ENCODE measurements around the gene TARP.

Gene TARP

DNA sequence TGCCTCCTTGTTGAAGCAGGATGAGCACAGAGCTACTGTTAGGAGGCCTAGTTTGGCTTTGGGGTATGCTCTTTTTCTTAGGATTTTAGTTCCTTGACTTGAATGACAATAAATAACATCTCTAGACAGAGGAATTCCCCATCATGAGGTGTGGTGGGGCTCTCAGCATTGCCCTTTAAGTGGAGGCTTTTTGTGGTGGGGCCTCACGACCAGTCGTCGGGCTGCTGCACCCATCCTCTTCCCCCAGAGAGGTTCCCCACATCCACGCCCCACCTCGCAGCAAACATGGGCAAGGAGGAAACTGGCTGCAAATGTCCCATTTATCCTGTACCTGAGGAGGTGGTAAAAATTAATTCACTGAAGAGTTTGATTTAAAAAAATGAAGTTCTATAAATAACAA lies 36.1 kb upstream of the TARP start:
- no peaks in the 10 kb centered on the region for H4K20me1 ChIP-seq (ENCODE audit: insufficient read depth, low read length)
- H2AFZ ChIP-seq (ENCODE audit: low read depth, low read length): no peak overlapping the region
- H3K27ac ChIP-seq (ENCODE audit: low read length): no peak overlapping the region
- H3K79me2 ChIP-seq (ENCODE audit: low read length): no peaks in the 10 kb centered on the region
- peaks cover 3% of the 10 kb centered on the region; the same call in 1 of the 2 replicates for H3K27me3 ChIP-seq (ENCODE audit: low read depth, low read length)
- H3K9me3 ChIP-seq (ENCODE audit: insufficient read depth, low read length): no peaks in the 10 kb centered on the region
- TF ChIP-seq EZH2phosphoT487 (IDR thresholded peaks at IDR 0.05; ENCODE audit: low read depth): no peak
- TF ChIP-seq, protein P1, sequence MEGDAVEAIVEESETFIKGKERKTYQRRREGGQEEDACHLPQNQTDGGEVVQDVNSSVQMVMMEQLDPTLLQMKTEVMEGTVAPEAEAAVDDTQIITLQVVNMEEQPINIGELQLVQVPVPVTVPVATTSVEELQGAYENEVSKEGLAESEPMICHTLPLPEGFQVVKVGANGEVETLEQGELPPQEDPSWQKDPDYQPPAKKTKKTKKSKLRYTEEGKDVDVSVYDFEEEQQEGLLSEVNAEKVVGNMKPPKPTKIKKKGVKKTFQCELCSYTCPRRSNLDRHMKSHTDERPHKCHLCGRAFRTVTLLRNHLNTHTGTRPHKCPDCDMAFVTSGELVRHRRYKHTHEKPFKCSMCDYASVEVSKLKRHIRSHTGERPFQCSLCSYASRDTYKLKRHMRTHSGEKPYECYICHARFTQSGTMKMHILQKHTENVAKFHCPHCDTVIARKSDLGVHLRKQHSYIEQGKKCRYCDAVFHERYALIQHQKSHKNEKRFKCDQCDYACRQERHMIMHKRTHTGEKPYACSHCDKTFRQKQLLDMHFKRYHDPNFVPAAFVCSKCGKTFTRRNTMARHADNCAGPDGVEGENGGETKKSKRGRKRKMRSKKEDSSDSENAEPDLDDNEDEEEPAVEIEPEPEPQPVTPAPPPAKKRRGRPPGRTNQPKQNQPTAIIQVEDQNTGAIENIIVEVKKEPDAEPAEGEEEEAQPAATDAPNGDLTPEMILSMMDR (IDR thresholded peaks at IDR 0.05; ENCODE audit: low read depth, low read length): no peak
- H3K36me3 ChIP-seq (replicated peaks; ENCODE audit: low read depth, low read length): no peaks in the 10 kb centered on the region
- H3K9ac ChIP-seq (ENCODE audit: low read length): no peak overlapping the region
- no peak overlapping the region for H3K4me2 ChIP-seq (ENCODE audit: low read length)
- H3K4me3 ChIP-seq (ENCODE audit: low read length): no peak overlapping the region
- peaks cover 5% of the 10 kb centered on the region; the same call in 1 of the 2 replicates for H3K4me1 ChIP-seq (ENCODE audit: low read length)

DNA sequence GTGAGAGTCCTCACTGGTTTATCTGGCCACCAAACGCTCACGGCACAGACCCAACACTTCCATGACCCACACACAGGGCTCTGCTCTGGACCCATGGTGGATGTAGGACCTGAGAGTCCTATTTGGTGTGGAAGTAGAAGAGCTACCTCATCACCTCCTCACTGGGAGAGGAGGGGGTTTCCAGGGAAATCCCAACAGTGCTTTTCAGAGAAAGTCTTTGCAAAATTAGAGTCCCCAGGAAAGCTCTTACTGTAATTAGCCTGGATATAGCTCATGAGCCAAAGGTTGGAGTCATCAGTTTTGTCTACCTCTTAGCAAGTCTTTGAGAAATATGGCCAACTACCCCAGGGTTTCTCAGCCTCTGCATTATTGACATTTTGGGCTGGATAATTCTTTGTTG lies 34.7 kb upstream of the TARP start:
- H3K36me3 ChIP-seq (replicated peaks; ENCODE audit: low read depth, low read length): no peaks in the 10 kb centered on the region

DNA sequence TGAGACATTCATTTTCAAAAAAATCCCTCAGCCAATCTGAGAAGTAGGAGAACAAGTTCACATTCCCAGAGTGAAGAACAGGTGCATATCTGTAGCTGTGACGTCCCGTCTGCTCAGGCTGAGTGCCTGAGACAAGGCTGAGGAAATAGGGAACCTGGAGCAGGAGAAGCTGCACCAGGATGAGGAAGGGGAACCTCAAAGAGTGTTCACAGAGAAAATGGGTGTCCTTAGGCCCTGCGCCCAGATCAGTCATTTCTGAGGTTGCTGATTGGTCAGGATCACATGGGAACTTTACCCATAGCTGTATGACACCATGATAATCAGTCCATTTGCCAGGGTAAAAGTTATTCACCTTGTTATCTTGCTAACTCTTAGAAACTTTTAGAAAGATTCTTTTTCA lies 34.2 kb upstream of the TARP start:
- TF ChIP-seq EZH2phosphoT487 (IDR thresholded peaks at IDR 0.05; ENCODE audit: low read depth): no peak
- TF ChIP-seq, protein P1 (IDR thresholded peaks at IDR 0.05; ENCODE audit: low read depth, low read length): no peak

More for the DNA sequence above, 34.7 kb upstream of the TARP start:
- H3K27ac ChIP-seq (ENCODE audit: low read length): no peak overlapping the region
- H4K20me1 ChIP-seq (ENCODE audit: insufficient read depth, low read length): no peaks in the 10 kb centered on the region
- H2AFZ ChIP-seq (ENCODE audit: low read depth, low read length): no peak overlapping the region
- H3K4me3 ChIP-seq (ENCODE audit: low read length): no peak overlapping the region
- peaks cover 8% of the 10 kb centered on the region; the same call in 1 of the 2 replicates for H3K27me3 ChIP-seq (ENCODE audit: low read depth, low read length)
- H3K79me2 ChIP-seq (ENCODE audit: low read length): no peaks in the 10 kb centered on the region
- TF ChIP-seq, protein P1 (IDR thresholded peaks at IDR 0.05; ENCODE audit: low read depth, low read length): no peak
- TF ChIP-seq EZH2phosphoT487 (IDR thresholded peaks at IDR 0.05; ENCODE audit: low read depth): no peak
- H3K4me2 ChIP-seq (ENCODE audit: low read length): no peak overlapping the region
- H3K9me3 ChIP-seq (ENCODE audit: insufficient read depth, low read length): no peaks in the 10 kb centered on the region
- H3K4me1 ChIP-seq (ENCODE audit: low read length): peaks cover 5% of the 10 kb centered on the region; the same call in 1 of the 2 replicates
- H3K9ac ChIP-seq (ENCODE audit: low read length): no peak overlapping the region

DNA sequence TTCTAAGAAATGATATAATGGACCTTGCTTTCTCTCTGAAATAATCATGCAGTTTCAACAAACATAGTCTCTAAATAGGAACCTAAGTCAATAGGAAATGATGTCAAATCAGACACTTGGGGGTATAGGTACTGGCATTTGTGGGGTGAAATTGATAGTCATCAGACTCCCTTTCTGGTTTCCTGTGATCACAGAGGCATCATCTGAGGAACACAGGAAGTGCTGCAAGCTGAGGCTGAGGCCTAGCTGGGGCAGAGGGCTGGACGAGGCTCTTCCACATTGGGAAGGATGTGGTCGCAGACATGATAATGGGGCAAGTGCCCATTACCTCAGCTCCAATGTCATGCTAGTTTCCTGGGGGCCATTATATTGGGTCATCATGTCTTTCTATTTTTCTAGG lies 33.5 kb upstream of the TARP start:
- TF ChIP-seq, protein P1 (IDR thresholded peaks at IDR 0.05; ENCODE audit: low read depth, low read length): no peak
- no peak for TF ChIP-seq EZH2phosphoT487 (IDR thresholded peaks at IDR 0.05; ENCODE audit: low read depth)
- H4K20me1 ChIP-seq (ENCODE audit: insufficient read depth, low read length): no peaks in the 10 kb centered on the region
- H3K27me3 ChIP-seq (ENCODE audit: low read depth, low read length): peaks cover 7% of the 10 kb centered on the region; the same call in 1 of the 2 replicates
- no peak overlapping the region for H3K9ac ChIP-seq (ENCODE audit: low read length)
- H3K4me3 ChIP-seq (ENCODE audit: low read length): no peak overlapping the region
- H3K9me3 ChIP-seq (ENCODE audit: insufficient read depth, low read length): no peaks in the 10 kb centered on the region
- H3K27ac ChIP-seq (ENCODE audit: low read length): no peak overlapping the region
- H3K4me1 ChIP-seq (ENCODE audit: low read length): peaks cover 5% of the 10 kb centered on the region; the same call in 1 of the 2 replicates
- H2AFZ ChIP-seq (ENCODE audit: low read depth, low read length): no peak overlapping the region
- no peaks in the 10 kb centered on the region for H3K36me3 ChIP-seq (replicated peaks; ENCODE audit: low read depth, low read length)
- no peak overlapping the region for H3K4me2 ChIP-seq (ENCODE audit: low read length)
- H3K79me2 ChIP-seq (ENCODE audit: low read length): no peaks in the 10 kb centered on the region

More for the DNA sequence above, 34.2 kb upstream of the TARP start:
- Histone ChIP-seq H4K20me1 (ENCODE audit: insufficient read depth, low read length) (no peaks in the 10 kb centered on the region), H3K9ac (ENCODE audit: low read length) (no peak overlapping the region), H3K36me3 (replicated peaks; ENCODE audit: low read depth, low read length) (no peaks in the 10 kb centered on the region), H3K79me2 (ENCODE audit: low read length) (no peaks in the 10 kb centered on the region), H3K4me1 (ENCODE audit: low read length) (peaks cover 5% of the 10 kb centered on the region; the same call in 1 of the 2 replicates), H3K27ac (ENCODE audit: low read length) (no peak overlapping the region), H3K27me3 (ENCODE audit: low read depth, low read length) (peaks cover 7% of the 10 kb centered on the region; the same call in 1 of the 2 replicates), H3K9me3 (ENCODE audit: insufficient read depth, low read length) (no peaks in the 10 kb centered on the region), H3K4me2 (ENCODE audit: low read length) (no peak overlapping the region), H2AFZ (ENCODE audit: low read depth, low read length) (no peak overlapping the region), H3K4me3 (ENCODE audit: low read length) (no peak overlapping the region)

Data from OCI-LY3 (cell line).